ENCODE measurements around the gene CAMTA1.

DNA sequence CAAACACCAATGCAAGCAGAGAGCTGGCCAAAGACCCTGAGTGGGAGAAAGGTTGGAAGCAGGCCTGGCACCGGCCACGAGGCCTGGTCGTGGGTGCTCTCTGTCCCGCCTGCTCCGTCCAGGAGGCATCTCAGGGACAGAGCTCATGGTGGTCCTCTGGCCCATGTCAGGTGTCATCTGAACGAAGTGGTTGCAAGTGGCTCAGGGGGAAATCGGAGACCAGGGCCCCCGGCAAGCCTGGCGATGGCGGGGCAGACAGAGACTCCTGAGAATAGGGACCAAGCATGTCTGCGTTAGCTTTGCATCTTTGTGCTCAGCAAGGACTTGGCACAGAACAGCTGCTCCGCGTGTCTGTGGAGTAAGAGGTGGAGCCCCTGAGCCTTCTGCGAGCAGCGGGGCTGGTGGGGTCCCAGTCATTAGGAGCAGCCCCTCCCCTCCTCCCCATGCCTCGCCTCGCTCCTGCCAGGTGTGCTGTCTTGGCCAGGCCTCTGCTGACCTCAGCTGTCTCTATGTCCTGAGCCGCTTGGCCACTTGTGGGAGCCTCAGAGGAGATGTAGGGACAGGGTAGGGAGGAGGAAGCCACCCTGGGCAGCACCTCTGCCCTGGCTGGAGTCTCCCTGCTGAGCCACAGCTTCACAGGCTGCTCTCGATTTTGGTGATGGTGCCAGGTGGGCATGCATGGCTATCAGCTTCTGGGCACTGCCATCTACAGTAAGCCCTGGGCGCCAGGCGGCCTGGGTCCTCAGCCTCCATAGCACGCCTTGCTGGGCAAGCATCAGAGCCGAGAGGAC is 622.9 kb downstream of the CAMTA1 start:
- no peak for TF ChIP-seq CTCF (IDR thresholded peaks at IDR 0.05; ENCODE audit: low read length)
- TF ChIP-seq EZH2phosphoT487 (IDR thresholded peaks at IDR 0.05; ENCODE audit: low read length): no peak
- no peak for TF ChIP-seq EZH2 (optimal IDR thresholded peaks at IDR 0.05; ENCODE audit: low read depth, low read length)
